ENCODE measurements around the gene CSNK2A2.

- TF ChIP-seq PPARD (CRISPR knock-in tag; IDR thresholded peaks at IDR 0.05) (no peak), ZFP1 (CRISPR knock-in tag; IDR thresholded peaks at IDR 0.05) (no peak), ZNF398 (CRISPR knock-in tag; IDR thresholded peaks at IDR 0.05) (no peak), POU5F1 (IDR thresholded peaks at IDR 0.05; ENCODE audit: borderline replicate concordance, low read depth, low read length, partially characterized antibody) (no peak), CTCF (IDR thresholded peaks at IDR 0.05 in 2 of 3, conservative IDR thresholded peaks at IDR 0.05 in 1 of 3; ENCODE audit: insufficient read depth in 2 of 3, low read depth in 1 of 3, low read length in 3 of 3) (no peak), HOMEZ (CRISPR knock-in tag; IDR thresholded peaks at IDR 0.05) (no peak)
- TF ChIP-seq, protein P1, sequence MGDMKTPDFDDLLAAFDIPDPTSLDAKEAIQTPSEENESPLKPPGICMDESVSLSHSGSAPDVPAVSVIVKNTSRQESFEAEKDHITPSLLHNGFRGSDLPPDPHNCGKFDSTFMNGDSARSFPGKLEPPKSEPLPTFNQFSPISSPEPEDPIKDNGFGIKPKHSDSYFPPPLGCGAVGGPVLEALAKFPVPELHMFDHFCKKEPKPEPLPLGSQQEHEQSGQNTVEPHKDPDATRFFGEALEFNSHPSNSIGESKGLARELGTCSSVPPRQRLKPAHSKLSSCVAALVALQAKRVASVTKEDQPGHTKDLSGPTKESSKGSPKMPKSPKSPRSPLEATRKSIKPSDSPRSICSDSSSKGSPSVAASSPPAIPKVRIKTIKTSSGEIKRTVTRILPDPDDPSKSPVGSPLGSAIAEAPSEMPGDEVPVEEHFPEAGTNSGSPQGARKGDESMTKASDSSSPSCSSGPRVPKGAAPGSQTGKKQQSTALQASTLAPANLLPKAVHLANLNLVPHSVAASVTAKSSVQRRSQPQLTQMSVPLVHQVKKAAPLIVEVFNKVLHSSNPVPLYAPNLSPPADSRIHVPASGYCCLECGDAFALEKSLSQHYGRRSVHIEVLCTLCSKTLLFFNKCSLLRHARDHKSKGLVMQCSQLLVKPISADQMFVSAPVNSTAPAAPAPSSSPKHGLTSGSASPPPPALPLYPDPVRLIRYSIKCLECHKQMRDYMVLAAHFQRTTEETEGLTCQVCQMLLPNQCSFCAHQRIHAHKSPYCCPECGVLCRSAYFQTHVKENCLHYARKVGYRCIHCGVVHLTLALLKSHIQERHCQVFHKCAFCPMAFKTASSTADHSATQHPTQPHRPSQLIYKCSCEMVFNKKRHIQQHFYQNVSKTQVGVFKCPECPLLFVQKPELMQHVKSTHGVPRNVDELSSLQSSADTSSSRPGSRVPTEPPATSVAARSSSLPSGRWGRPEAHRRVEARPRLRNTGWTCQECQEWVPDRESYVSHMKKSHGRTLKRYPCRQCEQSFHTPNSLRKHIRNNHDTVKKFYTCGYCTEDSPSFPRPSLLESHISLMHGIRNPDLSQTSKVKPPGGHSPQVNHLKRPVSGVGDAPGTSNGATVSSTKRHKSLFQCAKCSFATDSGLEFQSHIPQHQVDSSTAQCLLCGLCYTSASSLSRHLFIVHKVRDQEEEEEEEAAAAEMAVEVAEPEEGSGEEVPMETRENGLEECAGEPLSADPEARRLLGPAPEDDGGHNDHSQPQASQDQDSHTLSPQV (IDR thresholded peaks at IDR 0.05): no peak
- TF ChIP-seq, protein P2, sequence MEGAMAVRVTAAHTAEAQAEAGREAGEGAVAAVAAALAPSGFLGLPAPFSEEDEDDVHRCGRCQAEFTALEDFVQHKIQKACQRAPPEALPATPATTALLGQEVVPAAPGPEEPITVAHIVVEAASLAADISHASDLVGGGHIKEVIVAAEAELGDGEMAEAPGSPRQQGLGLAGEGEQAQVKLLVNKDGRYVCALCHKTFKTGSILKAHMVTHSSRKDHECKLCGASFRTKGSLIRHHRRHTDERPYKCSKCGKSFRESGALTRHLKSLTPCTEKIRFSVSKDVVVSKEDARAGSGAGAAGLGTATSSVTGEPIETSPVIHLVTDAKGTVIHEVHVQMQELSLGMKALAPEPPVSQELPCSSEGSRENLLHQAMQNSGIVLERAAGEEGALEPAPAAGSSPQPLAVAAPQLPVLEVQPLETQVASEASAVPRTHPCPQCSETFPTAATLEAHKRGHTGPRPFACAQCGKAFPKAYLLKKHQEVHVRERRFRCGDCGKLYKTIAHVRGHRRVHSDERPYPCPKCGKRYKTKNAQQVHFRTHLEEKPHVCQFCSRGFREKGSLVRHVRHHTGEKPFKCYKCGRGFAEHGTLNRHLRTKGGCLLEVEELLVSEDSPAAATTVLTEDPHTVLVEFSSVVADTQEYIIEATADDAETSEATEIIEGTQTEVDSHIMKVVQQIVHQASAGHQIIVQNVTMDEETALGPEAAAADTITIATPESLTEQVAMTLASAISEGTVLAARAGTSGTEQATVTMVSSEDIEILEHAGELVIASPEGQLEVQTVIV (CRISPR knock-in tag; IDR thresholded peaks at IDR 0.05; ENCODE audit: borderline replicate concordance): no peak
- TF ChIP-seq, protein P3, sequence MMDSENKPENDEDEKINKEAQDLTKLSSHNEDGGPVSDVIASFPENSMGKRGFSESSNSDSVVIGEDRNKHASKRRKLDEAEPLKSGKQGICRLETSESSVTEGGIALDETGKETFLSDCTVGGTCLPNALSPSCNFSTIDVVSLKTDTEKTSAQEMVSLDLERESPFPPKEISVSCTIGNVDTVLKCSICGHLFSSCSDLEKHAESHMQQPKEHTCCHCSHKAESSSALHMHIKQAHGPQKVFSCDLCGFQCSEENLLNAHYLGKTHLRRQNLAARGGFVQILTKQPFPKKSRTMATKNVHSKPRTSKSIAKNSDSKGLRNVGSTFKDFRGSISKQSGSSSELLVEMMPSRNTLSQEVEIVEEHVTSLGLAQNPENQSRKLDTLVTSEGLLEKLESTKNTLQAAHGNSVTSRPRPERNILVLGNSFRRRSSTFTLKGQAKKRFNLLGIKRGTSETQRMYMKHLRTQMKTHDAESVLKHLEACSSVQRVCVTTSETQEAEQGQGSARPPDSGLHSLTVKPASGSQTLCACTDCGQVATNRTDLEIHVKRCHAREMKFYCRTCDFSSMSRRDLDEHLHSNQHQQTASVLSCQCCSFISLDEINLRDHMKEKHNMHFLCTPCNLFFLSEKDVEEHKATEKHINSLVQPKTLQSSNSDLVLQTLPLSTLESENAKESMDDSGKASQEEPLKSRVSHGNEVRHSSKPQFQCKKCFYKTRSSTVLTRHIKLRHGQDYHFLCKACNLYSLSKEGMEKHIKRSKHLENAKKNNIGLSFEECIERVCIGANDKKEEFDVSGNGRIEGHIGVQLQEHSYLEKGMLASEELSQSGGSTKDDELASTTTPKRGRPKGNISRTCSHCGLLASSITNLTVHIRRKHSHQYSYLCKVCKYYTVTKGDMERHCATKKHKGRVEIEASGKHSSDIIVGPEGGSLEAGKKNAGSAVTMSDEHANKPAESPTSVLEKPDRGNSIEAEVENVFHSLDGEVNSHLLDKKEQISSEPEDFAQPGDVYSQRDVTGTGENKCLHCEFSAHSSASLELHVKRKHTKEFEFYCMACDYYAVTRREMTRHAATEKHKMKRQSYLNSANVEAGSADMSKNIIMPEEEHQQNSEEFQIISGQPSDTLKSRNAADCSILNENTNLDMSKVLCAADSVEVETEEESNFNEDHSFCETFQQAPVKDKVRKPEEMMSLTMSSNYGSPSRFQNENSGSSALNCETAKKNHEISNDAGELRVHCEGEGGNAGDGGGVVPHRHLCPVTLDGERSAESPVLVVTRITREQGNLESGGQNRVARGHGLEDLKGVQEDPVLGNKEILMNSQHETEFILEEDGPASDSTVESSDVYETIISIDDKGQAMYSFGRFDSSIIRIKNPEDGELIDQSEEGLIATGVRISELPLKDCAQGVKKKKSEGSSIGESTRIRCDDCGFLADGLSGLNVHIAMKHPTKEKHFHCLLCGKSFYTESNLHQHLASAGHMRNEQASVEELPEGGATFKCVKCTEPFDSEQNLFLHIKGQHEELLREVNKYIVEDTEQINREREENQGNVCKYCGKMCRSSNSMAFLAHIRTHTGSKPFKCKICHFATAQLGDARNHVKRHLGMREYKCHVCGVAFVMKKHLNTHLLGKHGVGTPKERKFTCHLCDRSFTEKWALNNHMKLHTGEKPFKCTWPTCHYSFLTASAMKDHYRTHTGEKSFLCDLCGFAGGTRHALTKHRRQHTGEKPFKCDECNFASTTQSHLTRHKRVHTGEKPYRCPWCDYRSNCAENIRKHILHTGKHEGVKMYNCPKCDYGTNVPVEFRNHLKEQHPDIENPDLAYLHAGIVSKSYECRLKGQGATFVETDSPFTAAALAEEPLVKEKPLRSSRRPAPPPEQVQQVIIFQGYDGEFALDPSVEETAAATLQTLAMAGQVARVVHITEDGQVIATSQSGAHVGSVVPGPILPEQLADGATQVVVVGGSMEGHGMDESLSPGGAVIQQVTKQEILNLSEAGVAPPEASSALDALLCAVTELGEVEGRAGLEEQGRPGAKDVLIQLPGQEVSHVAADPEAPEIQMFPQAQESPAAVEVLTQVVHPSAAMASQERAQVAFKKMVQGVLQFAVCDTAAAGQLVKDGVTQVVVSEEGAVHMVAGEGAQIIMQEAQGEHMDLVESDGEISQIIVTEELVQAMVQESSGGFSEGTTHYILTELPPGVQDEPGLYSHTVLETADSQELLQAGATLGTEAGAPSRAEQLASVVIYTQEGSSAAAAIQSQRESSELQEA (IDR thresholded peaks at IDR 0.05; ENCODE audit: low read depth): no peak
Measured at GRCh38 chr16:58119509-58119845, 78.4 kb downstream of the CSNK2A2 start.

All from K562 (cell line).